ENCODE data around the gene GALNT13.

Gene GALNT13

DNA sequence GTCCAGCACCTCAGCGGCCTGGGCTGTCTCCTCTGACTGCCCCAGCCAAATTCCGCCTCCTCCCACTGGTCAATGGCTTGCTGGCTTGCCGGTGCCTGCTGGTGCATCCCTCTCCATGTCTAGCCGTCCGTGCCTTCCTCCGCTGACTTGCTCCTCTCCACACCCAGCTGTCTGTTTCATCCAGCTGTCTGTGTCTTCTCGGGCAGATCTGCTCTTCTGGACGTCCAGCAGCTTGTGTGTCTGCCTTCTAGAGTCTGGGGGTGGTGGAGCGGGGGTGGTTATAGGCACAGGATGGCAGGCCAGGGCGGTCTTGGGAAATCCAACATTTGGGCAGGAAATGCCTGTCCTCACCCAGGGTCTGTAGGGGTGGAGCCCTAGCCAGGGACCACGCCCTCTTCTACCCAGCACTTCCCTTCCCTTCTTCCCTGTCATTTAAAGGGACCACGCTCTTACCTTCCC lies 369.2 kb downstream of the GALNT13 start:
- no peaks in the 10 kb centered on the region for H3K36me3 ChIP-seq (ENCODE audit: insufficient read depth, low read length)
- H3K9me2 ChIP-seq (replicated peaks; ENCODE audit: low read depth, low read length): no peaks in the 10 kb centered on the region
- no peaks in the 10 kb centered on the region for H3K9me3 ChIP-seq (ENCODE audit: insufficient read depth, low read depth, low read length)
- TF ChIP-seq, protein P1, sequence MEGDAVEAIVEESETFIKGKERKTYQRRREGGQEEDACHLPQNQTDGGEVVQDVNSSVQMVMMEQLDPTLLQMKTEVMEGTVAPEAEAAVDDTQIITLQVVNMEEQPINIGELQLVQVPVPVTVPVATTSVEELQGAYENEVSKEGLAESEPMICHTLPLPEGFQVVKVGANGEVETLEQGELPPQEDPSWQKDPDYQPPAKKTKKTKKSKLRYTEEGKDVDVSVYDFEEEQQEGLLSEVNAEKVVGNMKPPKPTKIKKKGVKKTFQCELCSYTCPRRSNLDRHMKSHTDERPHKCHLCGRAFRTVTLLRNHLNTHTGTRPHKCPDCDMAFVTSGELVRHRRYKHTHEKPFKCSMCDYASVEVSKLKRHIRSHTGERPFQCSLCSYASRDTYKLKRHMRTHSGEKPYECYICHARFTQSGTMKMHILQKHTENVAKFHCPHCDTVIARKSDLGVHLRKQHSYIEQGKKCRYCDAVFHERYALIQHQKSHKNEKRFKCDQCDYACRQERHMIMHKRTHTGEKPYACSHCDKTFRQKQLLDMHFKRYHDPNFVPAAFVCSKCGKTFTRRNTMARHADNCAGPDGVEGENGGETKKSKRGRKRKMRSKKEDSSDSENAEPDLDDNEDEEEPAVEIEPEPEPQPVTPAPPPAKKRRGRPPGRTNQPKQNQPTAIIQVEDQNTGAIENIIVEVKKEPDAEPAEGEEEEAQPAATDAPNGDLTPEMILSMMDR (conservative IDR thresholded peaks at IDR 0.05; ENCODE audit: low read length): no peak
- TF ChIP-seq EZH2phosphoT487 (IDR thresholded peaks at IDR 0.05; ENCODE audit: borderline replicate concordance): no peak
- H3K79me2 ChIP-seq (ENCODE audit: insufficient read depth, low read length): no peaks in the 10 kb centered on the region
- H3K4me2 ChIP-seq (ENCODE audit: low read depth, low read length, poor library complexity, severe bottlenecking): no peak overlapping the region
- H3K27me3 ChIP-seq (ENCODE audit: insufficient read depth, low read length, poor library complexity, severe bottlenecking): no peaks in the 10 kb centered on the region
- no peaks in the 10 kb centered on the region for H3K4me1 ChIP-seq (ENCODE audit: insufficient read depth, low read length, poor library complexity, severe bottlenecking)
- no peak overlapping the region for H2AFZ ChIP-seq (ENCODE audit: low read length)
- H4K20me1 ChIP-seq (ENCODE audit: insufficient read depth, low read length, poor library complexity, severe bottlenecking): no peaks in the 10 kb centered on the region
- no peaks in the 10 kb centered on the region for H3F3A ChIP-seq (ENCODE audit: low read depth)
- H3K4me3 ChIP-seq (ENCODE audit: low read length, poor library complexity, severe bottlenecking): no peak overlapping the region
- no peak overlapping the region for H3K9ac ChIP-seq (ENCODE audit: low read depth, low read length, poor library complexity, severe bottlenecking)

DNA sequence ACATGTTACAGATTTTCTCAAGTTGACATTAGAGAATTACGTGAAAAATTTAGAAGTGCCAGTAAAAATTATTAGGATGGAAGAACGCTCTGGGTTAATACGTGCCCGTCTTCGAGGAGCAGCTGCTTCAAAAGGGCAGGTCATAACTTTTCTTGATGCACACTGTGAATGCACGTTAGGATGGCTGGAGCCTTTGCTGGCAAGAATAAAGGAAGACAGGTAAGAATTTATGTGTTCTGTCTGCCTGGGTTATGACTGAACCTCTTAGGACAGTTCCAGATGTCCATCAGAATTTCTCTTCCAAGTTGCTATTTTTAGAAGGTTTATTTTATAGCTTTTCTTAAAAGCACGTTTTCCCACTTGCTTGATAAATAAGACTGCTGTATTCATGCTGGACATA lies 371.0 kb downstream of the GALNT13 start:
- Histone ChIP-seq H3K9me3 (ENCODE audit: insufficient read depth, low read depth, low read length) (no peaks in the 10 kb centered on the region), H3F3A (ENCODE audit: low read depth) (no peaks in the 10 kb centered on the region), H3K4me1 (ENCODE audit: insufficient read depth, low read length, poor library complexity, severe bottlenecking) (no peaks in the 10 kb centered on the region), H3K4me2 (ENCODE audit: low read depth, low read length, poor library complexity, severe bottlenecking) (no peak overlapping the region), H4K20me1 (ENCODE audit: insufficient read depth, low read length, poor library complexity, severe bottlenecking) (no peaks in the 10 kb centered on the region), H2AFZ (ENCODE audit: low read length) (no peak overlapping the region), H3K9me2 (replicated peaks; ENCODE audit: low read depth, low read length) (no peaks in the 10 kb centered on the region), H3K9ac (ENCODE audit: low read depth, low read length, poor library complexity, severe bottlenecking) (no peak overlapping the region), H3K36me3 (ENCODE audit: insufficient read depth, low read length) (no peaks in the 10 kb centered on the region), H3K79me2 (ENCODE audit: insufficient read depth, low read length) (no peaks in the 10 kb centered on the region), H3K27me3 (ENCODE audit: insufficient read depth, low read length, poor library complexity, severe bottlenecking) (no peaks in the 10 kb centered on the region), H3K4me3 (ENCODE audit: low read length, poor library complexity, severe bottlenecking) (no peak overlapping the region)
- no peak for TF ChIP-seq EZH2phosphoT487 (IDR thresholded peaks at IDR 0.05; ENCODE audit: borderline replicate concordance)

DNA sequence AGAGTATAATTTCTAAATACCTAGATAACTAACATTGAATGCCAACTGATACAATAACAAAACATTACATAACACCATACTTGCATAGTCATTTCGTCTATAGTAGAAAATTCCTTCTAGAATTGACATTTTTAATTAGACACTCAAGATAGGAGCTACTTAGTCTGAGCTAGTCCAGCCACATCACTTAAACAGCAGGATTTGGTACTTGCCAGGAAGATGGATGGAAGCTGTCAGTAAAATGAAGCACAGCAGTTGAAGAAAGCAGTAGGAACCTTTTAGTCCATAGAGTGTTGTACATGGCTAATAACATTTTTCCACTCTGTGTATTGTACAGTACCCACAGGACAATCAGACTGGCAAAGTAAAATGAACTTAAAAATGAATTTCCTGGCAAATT lies 372.0 kb downstream of the GALNT13 start:
- Histone ChIP-seq H3K36me3 (ENCODE audit: insufficient read depth, low read length) (no peaks in the 10 kb centered on the region), H3K9me3 (ENCODE audit: insufficient read depth, low read depth, low read length) (no peaks in the 10 kb centered on the region), H3K27me3 (ENCODE audit: insufficient read depth, low read length, poor library complexity, severe bottlenecking) (no peaks in the 10 kb centered on the region), H3K9ac (ENCODE audit: low read depth, low read length, poor library complexity, severe bottlenecking) (no peak overlapping the region), H3K4me3 (ENCODE audit: low read length, poor library complexity, severe bottlenecking) (no peak overlapping the region), H3K9me2 (replicated peaks; ENCODE audit: low read depth, low read length) (no peaks in the 10 kb centered on the region), H3F3A (ENCODE audit: low read depth) (no peaks in the 10 kb centered on the region), H3K79me2 (ENCODE audit: insufficient read depth, low read length) (no peaks in the 10 kb centered on the region), H3K4me2 (ENCODE audit: low read depth, low read length, poor library complexity, severe bottlenecking) (no peak overlapping the region), H2AFZ (ENCODE audit: low read length) (no peak overlapping the region), H4K20me1 (ENCODE audit: insufficient read depth, low read length, poor library complexity, severe bottlenecking) (no peaks in the 10 kb centered on the region), H3K4me1 (ENCODE audit: insufficient read depth, low read length, poor library complexity, severe bottlenecking) (no peaks in the 10 kb centered on the region)
- no peak for TF ChIP-seq EZH2phosphoT487 (IDR thresholded peaks at IDR 0.05; ENCODE audit: borderline replicate concordance)
- TF ChIP-seq, protein P1 (conservative IDR thresholded peaks at IDR 0.05; ENCODE audit: low read length): no peak

DNA sequence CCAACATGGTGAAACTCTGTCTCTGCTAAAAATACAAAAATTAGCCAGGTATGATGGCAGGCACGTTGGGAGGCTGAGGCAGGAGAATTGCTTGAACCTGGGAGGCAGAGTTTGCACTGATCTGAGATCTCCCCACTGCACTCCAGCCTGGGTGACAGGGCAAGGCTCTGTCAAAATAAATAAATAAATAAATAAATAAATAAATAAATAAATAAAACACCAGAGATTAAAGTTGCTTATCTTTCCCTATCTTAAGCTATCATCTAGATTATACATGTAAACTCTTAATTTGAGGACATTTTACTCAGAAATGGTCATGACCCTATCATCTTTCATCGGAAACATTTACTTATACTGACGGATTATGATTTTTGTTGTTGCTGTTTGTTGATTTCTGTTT lies 373.2 kb downstream of the GALNT13 start:
- H3K4me3 ChIP-seq (ENCODE audit: low read length, poor library complexity, severe bottlenecking): no peak overlapping the region
- H4K20me1 ChIP-seq (ENCODE audit: insufficient read depth, low read length, poor library complexity, severe bottlenecking): no peaks in the 10 kb centered on the region
- no peaks in the 10 kb centered on the region for H3K4me1 ChIP-seq (ENCODE audit: insufficient read depth, low read length, poor library complexity, severe bottlenecking)
- H3K36me3 ChIP-seq (ENCODE audit: insufficient read depth, low read length): no peaks in the 10 kb centered on the region
- H3K27me3 ChIP-seq (ENCODE audit: insufficient read depth, low read length, poor library complexity, severe bottlenecking): no peaks in the 10 kb centered on the region
- H3F3A ChIP-seq (ENCODE audit: low read depth): no peaks in the 10 kb centered on the region
- H3K9me3 ChIP-seq (ENCODE audit: insufficient read depth, low read depth, low read length): no peaks in the 10 kb centered on the region
- no peaks in the 10 kb centered on the region for H3K79me2 ChIP-seq (ENCODE audit: insufficient read depth, low read length)
- no peak for TF ChIP-seq EZH2phosphoT487 (IDR thresholded peaks at IDR 0.05; ENCODE audit: borderline replicate concordance)
- TF ChIP-seq, protein P1 (conservative IDR thresholded peaks at IDR 0.05; ENCODE audit: low read length): no peak
- H3K4me2 ChIP-seq (ENCODE audit: low read depth, low read length, poor library complexity, severe bottlenecking): no peak overlapping the region
- no peak overlapping the region for H3K9ac ChIP-seq (ENCODE audit: low read depth, low read length, poor library complexity, severe bottlenecking)
- H3K9me2 ChIP-seq (replicated peaks; ENCODE audit: low read depth, low read length): no peaks in the 10 kb centered on the region
- H2AFZ ChIP-seq (ENCODE audit: low read length): no peak overlapping the region
